NCI-H524 (cell line): ENCODE measurements around the gene SART1.

Source experiments
- DNase-seq, 2 experiments: peaks; one replicate each; lab custom pipeline; 2025; lab: John Stamatoyannopoulos, UW

SART1 gene

GRCh38 chr11:65967329-65967934 is 5.9 kb downstream of the SART1 start:
- no peak for DNase-seq

- no peak for DNase-seq
Measured at GRCh38 chr11:65968600-65969482, 7.3 kb downstream of the SART1 start.

- no peak for DNase-seq
Measured at GRCh38 chr11:65972116-65972515, 10.6 kb downstream of the SART1 start.

- DNase-seq, result no peak
Measured at GRCh38 chr11:65973439-65974110, 12.0 kb downstream of the SART1 start.

- no peak for DNase-seq
Measured at GRCh38 chr11:65975771-65976170, 14.2 kb downstream of the SART1 start.

GRCh38 chr11:65976216-65977176 is 15.0 kb downstream of the SART1 start:
- DNase-seq, result no peak

- DNase-seq, result no peak
Measured at GRCh38 chr11:65977621-65978390, 16.3 kb downstream of the SART1 start.

GRCh38 chr11:65978391-65979238 is 17.1 kb downstream of the SART1 start:
- DNase-seq, result no peak

- no peak for DNase-seq
Measured at GRCh38 chr11:65979261-65979759, 17.8 kb downstream of the SART1 start.

GRCh38 chr11:65981101-65981740 is 19.7 kb downstream of the SART1 start:
- DNase-seq, result no peak

- DNase-seq, result no peak
Measured at GRCh38 chr11:65981972-65982823, 20.7 kb downstream of the SART1 start.

GRCh38 chr11:65982824-65983588 is 21.5 kb downstream of the SART1 start:
- DNase-seq, result no peak

- no peak for DNase-seq
Measured at GRCh38 chr11:65983589-65983987, 22.1 kb downstream of the SART1 start.

- no peak for DNase-seq
Measured at GRCh38 chr11:65987336-65987735, 25.8 kb downstream of the SART1 start.

GRCh38 chr11:65988791-65989592 is 27.5 kb downstream of the SART1 start:
- peak; percentile 83 to 94 for DNase-seq

- DNase-seq, result peak; percentile 28 to 59
Measured at GRCh38 chr11:65992056-65992455, 30.5 kb downstream of the SART1 start.

GRCh38 chr11:65997286-65997685 is 35.8 kb downstream of the SART1 start:
- DNase-seq, result no peak
